ES-I3 (cell line): Measurements from ENCODE around the gene GAREM2.

Experiments
- H3K36me3 ChIP-seq: 2 replicates; pipeline ENCODE4 v1.6.1; 2013; ENCODE audit warnings: mild to moderate bottlenecking, low read length, control low read depth, moderate library complexity; ENCODE audit not compliant: insufficient read depth
- H3K4me1 ChIP-seq: 2 replicates; pipeline ENCODE4 v1.6.1; 2013; ENCODE audit warnings: mild to moderate bottlenecking, control low read depth, low read length; ENCODE audit not compliant: insufficient read depth
- H3K9ac ChIP-seq: 2 replicates; pipeline ENCODE4 v1.6.1; 2013; ENCODE audit warnings: low read depth, mild to moderate bottlenecking, low read length, moderate library complexity
- H3K9me3 ChIP-seq: 2 replicates; pipeline ENCODE4 v1.6.1; 2013; ENCODE audit warnings: mild to moderate bottlenecking, low read length, moderate library complexity; ENCODE audit not compliant: control insufficient read depth, insufficient read depth

GAREM2 gene

GRCh38 chr2:26215833-26216232 lies 42.9 kb downstream of the GAREM2 start:
- H3K4me1 ChIP-seq: no peaks in the 10 kb centered on the region
- H3K9me3 ChIP-seq: no peaks in the 10 kb centered on the region; the same call in 1 of the 2 replicates
- H3K9ac ChIP-seq: no peak overlapping the region
- peaks cover 12% of the 10 kb centered on the region for H3K36me3 ChIP-seq

- no peak overlapping the region for H3K9ac ChIP-seq
- peaks cover 12% of the 10 kb centered on the region for H3K36me3 ChIP-seq
- H3K9me3 ChIP-seq: no peaks in the 10 kb centered on the region; the same call in 1 of the 2 replicates
- no peaks in the 10 kb centered on the region for H3K4me1 ChIP-seq
These were observed 43.7 kb downstream of the GAREM2 start for GRCh38 chr2:26216587-26216986.

GRCh38 chr2:26217720-26218119 lies 44.8 kb downstream of the GAREM2 start:
- Histone ChIP-seq H3K9ac (no peak overlapping the region), H3K4me1 (no peaks in the 10 kb centered on the region), H3K36me3 (peaks cover 12% of the 10 kb centered on the region), H3K9me3 (no peaks in the 10 kb centered on the region; the same call in 1 of the 2 replicates)

GRCh38 chr2:26223018-26223417 lies 50.1 kb downstream of the GAREM2 start:
- Histone ChIP-seq H3K36me3 (no peaks in the 10 kb centered on the region; the same call in 1 of the 2 replicates), H3K9ac (no peak overlapping the region), H3K4me1 (no peaks in the 10 kb centered on the region), H3K9me3 (peaks cover 3% of the 10 kb centered on the region; the same call in 1 of the 2 replicates)

- peaks cover 3% of the 10 kb centered on the region; the same call in 1 of the 2 replicates for H3K36me3 ChIP-seq
- peaks cover 3% of the 10 kb centered on the region; the same call in 1 of the 2 replicates for H3K9me3 ChIP-seq
- H3K9ac ChIP-seq: no peak overlapping the region
- H3K4me1 ChIP-seq: no peaks in the 10 kb centered on the region
These were observed 51.2 kb downstream of the GAREM2 start for GRCh38 chr2:26224095-26224494.

- Histone ChIP-seq H3K9ac (no peak overlapping the region), H3K4me1 (no peaks in the 10 kb centered on the region), H3K36me3 (peaks cover 14% of the 10 kb centered on the region), H3K9me3 (peaks cover 3% of the 10 kb centered on the region; the same call in 1 of the 2 replicates)
These were observed 56.7 kb downstream of the GAREM2 start for GRCh38 chr2:26229595-26229994.

GRCh38 chr2:26230806-26231205 lies 57.9 kb downstream of the GAREM2 start:
- H3K9ac ChIP-seq: no peak overlapping the region
- H3K4me1 ChIP-seq: no peaks in the 10 kb centered on the region
- peaks cover 14% of the 10 kb centered on the region for H3K36me3 ChIP-seq
- H3K9me3 ChIP-seq: peaks cover 3% of the 10 kb centered on the region; the same call in 1 of the 2 replicates

GRCh38 chr2:26235089-26235488 lies 62.2 kb downstream of the GAREM2 start:
- H3K36me3 ChIP-seq: peaks cover 12% of the 10 kb centered on the region
- H3K4me1 ChIP-seq: no peaks in the 10 kb centered on the region
- no peak overlapping the region for H3K9ac ChIP-seq
- no peaks in the 10 kb centered on the region for H3K9me3 ChIP-seq

- Histone ChIP-seq H3K9ac (no peak overlapping the region), H3K9me3 (no peaks in the 10 kb centered on the region), H3K4me1 (no peaks in the 10 kb centered on the region; the same call in 1 of the 2 replicates), H3K36me3 (peaks cover 8% of the 10 kb centered on the region)
These were observed 65.0 kb downstream of the GAREM2 start for GRCh38 chr2:26237868-26238267.

GRCh38 chr2:26238311-26238958 lies 65.5 kb downstream of the GAREM2 start:
- Histone ChIP-seq H3K9ac (no peak overlapping the region), H3K4me1 (no peaks in the 10 kb centered on the region; the same call in 1 of the 2 replicates), H3K9me3 (no peaks in the 10 kb centered on the region), H3K36me3 (peaks cover 7% of the 10 kb centered on the region)
